ENCODE results near the gene GLRX.

- no peak for TF ChIP-seq CTCF (IDR thresholded peaks at IDR 0.05)
- no peak for TF ChIP-seq ZFX (IDR thresholded peaks at IDR 0.05; ENCODE audit: borderline replicate concordance)
These were observed 1.4 kb upstream of the GLRX start for GRCh38 chr5:95823738-95824609.

All from 22Rv1 (cell line).